H1 (cell line): ENCODE measurements around the gene MRPL42. TPM values are rescaled to one million over a fixed set of nuclear protein-coding genes. Genes with fewer than 3 reads are reported as not detected.

Experiments
- EGR1 ChIP-seq: IDR thresholded peaks from 2 replicates; pipeline ENCODE4 v1.6.1; 2011; ENCODE audit warnings: low read depth, low read length, borderline replicate concordance
- EZH2 ChIP-seq: fragments of 200-600 bp; sonication (generic); IDR thresholded peaks from 2 replicates; pipeline ENCODE4 v1.7.1; 2012; ENCODE audit warnings: low read depth, mild to moderate bottlenecking, moderate library complexity, low read length, inconsistent platforms; ENCODE audit not compliant: severe bottlenecking
- NANOG ChIP-seq: IDR thresholded peaks from 2 replicates; pipeline ENCODE4 v1.6.1; 2011; ENCODE audit warnings: low read length, low read depth, mild to moderate bottlenecking, inconsistent platforms; ENCODE audit not compliant: insufficient read depth, poor library complexity, severe bottlenecking
- TAF7 ChIP-seq: optimal IDR thresholded peaks from 2 replicates; pipeline ENCODE3; 2011; ENCODE audit warnings: low read depth, mild to moderate bottlenecking, inconsistent platforms, low read length, moderate library complexity, borderline replicate concordance
- polyA plus RNA-seq, 7 experiments: library from polyadenylated mRNA; depleted of rRNA in 3 of 7; stranded (reverse) in 5 of 7; unstranded in 2 of 7; fragments of >200 nt in 5 of 7; fragments of 200-250 nt in 2 of 7; gene quantifications; 1 replicate in 5 of 7; 2 replicates in 1 of 7; 4 replicates in 1 of 7; pipeline versions ENCODE4 v1.2.1 to v1.2.3, GENCODE V29; 2011 to 2013; ENCODE audit warnings: missing spikeins in 2 of 7, mixed read lengths in 2 of 7
- total RNA-seq: library from RNA; stranded (reverse); fragmentation: NEBNext Ultra II Directional; extraction: Animal tissue kit (Norgen Biotek cat#: 25700); gene quantifications from 2 replicates; pipeline ENCODE4 v1.2.1, GENCODE V29; 2021
- TF ChIP-seq, protein P1 (sequence below), 3 experiments: IDR thresholded peaks; 1 replicate in 2 of 3; 2 replicates in 1 of 3; pipeline versions ENCODE4 v1.5.1 to v1.6.1; 2011; ENCODE audit warnings: low read length in 3 of 3, mild to moderate bottlenecking in 3 of 3, inconsistent platforms in 2 of 3, low read depth in 1 of 3, moderate library complexity in 1 of 3; ENCODE audit not compliant: insufficient read depth in 1 of 3; ENCODE audit errors: control extremely low read depth in 1 of 3

The MRPL42 gene
- total and polyA plus RNA-seq, 2 of the 8 experiments (the other 6 are each of a cell fraction or from before 2014, with no cell fraction given) = 110 to 176 TPM

GRCh38 chr12:93443576-93443975, 23.7 kb upstream of the MRPL42 start (continued):
- TF ChIP-seq EGR1 (no peak), NANOG (no peak), EZH2 (no peak), TAF7 (no peak)
- TF ChIP-seq, protein P1, sequence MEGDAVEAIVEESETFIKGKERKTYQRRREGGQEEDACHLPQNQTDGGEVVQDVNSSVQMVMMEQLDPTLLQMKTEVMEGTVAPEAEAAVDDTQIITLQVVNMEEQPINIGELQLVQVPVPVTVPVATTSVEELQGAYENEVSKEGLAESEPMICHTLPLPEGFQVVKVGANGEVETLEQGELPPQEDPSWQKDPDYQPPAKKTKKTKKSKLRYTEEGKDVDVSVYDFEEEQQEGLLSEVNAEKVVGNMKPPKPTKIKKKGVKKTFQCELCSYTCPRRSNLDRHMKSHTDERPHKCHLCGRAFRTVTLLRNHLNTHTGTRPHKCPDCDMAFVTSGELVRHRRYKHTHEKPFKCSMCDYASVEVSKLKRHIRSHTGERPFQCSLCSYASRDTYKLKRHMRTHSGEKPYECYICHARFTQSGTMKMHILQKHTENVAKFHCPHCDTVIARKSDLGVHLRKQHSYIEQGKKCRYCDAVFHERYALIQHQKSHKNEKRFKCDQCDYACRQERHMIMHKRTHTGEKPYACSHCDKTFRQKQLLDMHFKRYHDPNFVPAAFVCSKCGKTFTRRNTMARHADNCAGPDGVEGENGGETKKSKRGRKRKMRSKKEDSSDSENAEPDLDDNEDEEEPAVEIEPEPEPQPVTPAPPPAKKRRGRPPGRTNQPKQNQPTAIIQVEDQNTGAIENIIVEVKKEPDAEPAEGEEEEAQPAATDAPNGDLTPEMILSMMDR (IDR thresholded peaks at IDR 0.05; ENCODE audit: control extremely low read depth in 1 of 3, insufficient read depth in 1 of 3, low read depth in 1 of 3, low read length in 3 of 3) = no peak
